BE2C (cell line): ENCODE results near the gene MYO1F.

ENCODE experiments used
- DNase-seq: peaks from one replicate; pipeline ENCODE4 v3.0.0-alpha.2; 2020
- H3K27me3 ChIP-seq: fragments of 250-450 bp; sonication (Bioruptor Pico); 2 replicates; pipeline ENCODE4 v1.5.1; 2020; ENCODE audit warnings: mild to moderate bottlenecking
- H3K36me3 ChIP-seq: fragments of 250-450 bp; sonication (Bioruptor Pico); 2 replicates; pipeline ENCODE4 v1.5.1; 2020; ENCODE audit warnings: mild to moderate bottlenecking
- H3K4me1 ChIP-seq: fragments of 250-450 bp; sonication (Bioruptor Pico); 2 replicates; pipeline ENCODE4 v1.5.1; 2020
- H3K4me3 ChIP-seq: 2 replicates; pipeline ENCODE4 v1.5.1; 2011; ENCODE audit warnings: low read depth, low read length
- H3K9me3 ChIP-seq: fragments of 250-450 bp; sonication (Bioruptor Pico); 2 replicates; pipeline ENCODE4 v1.5.1; 2020
- TF ChIP-seq, protein P1 (sequence below): IDR thresholded peaks from 2 replicates; pipeline ENCODE4 v1.5.1; 2012; ENCODE audit warnings: mild to moderate bottlenecking, low read depth, low read length

The MYO1F gene

DNA sequence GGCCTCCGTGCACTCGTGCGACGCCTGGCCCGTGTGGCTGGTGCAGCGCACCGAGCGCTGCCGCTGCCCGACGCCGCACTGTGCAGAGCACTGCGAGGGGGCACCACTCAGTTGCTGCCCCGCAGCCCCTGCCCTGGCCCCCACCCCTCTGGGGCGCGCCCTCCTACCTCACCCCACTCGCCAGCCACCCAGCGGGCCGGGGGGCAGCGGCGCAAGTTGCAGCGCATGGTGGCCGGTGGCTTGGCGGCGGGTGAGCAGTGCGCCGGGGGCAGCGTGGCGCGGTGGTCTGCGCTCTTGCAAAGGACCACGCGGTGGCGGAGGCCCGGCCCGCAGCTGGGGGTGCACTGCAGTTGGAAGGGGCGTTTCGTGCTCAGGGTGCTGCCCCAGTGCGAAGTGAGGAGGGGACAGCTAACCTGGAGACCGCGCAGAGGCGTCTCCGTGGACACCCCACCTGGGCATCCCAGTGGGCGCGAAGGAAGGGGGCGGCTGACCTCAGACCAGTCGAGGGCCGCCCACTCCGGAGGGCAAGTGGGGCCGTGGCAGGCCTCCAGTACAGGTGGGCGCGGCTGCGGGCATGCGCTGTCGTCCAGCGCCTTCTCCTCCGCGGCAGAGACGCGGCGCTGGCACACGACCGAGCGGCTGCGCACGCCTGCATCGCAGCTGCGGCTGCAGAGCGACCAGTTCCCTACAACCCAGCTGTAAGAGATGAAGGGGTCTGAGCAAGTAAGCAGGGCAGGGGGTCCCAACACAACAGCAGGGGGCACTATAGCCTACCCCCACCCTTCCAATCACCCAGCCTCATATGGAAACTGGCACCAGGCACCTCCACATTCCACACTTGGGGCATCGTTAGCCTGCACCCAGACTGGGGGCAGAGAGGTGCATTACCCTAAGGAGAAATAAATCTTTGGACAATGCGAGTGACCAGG, 8.0 kb upstream of the MYO1F start:
- Histone ChIP-seq H3K4me3 (no peak overlapping the region), H3K9me3 (no peaks in the 10 kb centered on the region), H3K36me3 (no peaks in the 10 kb centered on the region), H3K27me3 (no peaks in the 10 kb centered on the region), H3K4me1 (no peaks in the 10 kb centered on the region)
- TF ChIP-seq, protein P1, sequence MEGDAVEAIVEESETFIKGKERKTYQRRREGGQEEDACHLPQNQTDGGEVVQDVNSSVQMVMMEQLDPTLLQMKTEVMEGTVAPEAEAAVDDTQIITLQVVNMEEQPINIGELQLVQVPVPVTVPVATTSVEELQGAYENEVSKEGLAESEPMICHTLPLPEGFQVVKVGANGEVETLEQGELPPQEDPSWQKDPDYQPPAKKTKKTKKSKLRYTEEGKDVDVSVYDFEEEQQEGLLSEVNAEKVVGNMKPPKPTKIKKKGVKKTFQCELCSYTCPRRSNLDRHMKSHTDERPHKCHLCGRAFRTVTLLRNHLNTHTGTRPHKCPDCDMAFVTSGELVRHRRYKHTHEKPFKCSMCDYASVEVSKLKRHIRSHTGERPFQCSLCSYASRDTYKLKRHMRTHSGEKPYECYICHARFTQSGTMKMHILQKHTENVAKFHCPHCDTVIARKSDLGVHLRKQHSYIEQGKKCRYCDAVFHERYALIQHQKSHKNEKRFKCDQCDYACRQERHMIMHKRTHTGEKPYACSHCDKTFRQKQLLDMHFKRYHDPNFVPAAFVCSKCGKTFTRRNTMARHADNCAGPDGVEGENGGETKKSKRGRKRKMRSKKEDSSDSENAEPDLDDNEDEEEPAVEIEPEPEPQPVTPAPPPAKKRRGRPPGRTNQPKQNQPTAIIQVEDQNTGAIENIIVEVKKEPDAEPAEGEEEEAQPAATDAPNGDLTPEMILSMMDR, result no peak
- no peak for DNase-seq

DNA sequence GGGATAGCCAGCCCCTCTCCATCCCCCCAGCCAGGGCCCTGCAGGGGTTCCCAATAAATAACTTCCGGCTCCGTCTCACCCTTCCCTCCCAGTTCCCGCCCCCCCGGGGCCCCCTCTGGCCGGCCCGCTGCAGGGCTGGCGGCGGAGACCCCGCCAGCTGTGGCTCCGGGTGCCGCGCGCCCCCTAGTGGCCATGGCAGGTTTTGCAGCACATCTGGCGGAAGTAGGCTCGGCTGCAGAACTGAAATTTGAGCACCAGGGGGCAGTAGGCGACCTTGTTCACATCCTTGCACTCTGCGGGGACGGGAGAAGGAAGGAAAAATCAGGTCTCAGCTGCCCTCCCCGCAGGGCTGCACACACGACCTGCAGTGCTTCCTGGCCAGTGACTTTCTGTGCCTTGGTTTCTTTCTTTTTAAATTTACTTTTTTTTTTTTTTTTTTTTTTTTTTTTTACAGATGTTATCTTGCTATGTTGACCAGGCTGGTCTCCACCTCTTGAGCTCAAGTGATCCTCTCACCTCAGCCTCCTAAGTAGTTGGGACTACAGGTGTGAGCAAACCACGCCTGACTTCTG, 3.6 kb upstream of the MYO1F start:
- Histone ChIP-seq H3K4me3 (no peak overlapping the region), H3K4me1 (no peaks in the 10 kb centered on the region)
- TF ChIP-seq, protein P1, result peak; percentile 98

DNA sequence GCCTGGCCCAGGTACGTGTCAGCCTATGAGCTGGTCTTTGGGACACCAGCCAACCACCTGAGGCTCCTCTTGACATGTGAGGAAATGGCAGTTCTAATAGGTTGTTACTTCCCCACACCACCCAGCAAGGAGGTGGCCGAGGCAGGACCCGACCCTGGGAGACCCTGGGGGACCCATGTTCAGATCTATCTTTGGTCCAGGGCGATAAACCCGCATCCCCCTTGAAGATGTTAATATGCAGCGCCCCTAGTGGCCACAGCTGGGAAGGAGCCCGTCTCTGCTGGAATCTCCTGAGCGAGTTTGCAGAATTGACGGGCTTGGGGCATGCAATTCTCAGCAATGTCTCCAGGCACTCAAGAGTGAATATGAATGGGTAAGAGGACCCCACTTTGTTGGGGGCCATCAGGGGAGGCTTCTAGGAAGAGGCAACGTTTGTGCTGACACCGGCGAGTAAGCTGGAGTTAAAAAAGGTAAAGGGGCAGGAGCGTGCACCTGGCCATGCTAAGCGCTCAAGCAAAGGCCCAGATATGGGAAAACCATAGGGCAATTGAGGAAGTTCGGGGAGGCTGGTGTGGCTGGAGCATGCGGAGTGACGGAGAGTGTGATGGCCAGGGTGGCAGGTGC, 1.5 kb upstream of the MYO1F start:
- no peaks in the 10 kb centered on the region for H3K4me1 ChIP-seq
- no peak overlapping the region for H3K4me3 ChIP-seq
- TF ChIP-seq, protein P1, result peak; percentile 91
- H3K9me3 ChIP-seq, result no peaks in the 10 kb centered on the region
- peaks cover 18% of the 10 kb centered on the region for H3K27me3 ChIP-seq
- DNase-seq, result peak; percentile 73
- H3K36me3 ChIP-seq, result no peaks in the 10 kb centered on the region

More for the DNA sequence above, 3.6 kb upstream of the MYO1F start:
- Histone ChIP-seq H3K9me3 (no peaks in the 10 kb centered on the region), H3K27me3 (peaks cover 11% of the 10 kb centered on the region), H3K36me3 (no peaks in the 10 kb centered on the region)
- DNase-seq, result peak; percentile 84

DNA sequence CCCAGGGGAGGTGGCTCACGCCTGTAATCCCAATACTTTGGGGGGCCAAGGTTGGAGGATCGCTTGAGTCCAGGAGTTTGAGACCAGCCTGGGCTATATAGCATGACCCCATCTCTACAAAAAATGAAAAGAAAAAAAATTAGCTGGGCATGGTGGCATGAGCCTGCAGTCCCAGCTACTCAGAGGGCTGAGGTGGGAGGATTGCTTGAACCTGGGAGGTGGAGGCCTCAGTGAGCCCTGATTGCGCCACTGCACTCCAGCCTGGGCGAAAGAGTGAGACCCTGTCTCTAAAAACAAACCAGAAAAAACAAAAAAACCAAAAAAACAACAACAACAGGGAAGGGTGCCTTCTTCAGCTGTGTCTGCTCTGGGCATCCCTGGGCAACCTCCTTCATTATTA, 499 bp upstream of the MYO1F start:
- Histone ChIP-seq H3K9me3 (no peaks in the 10 kb centered on the region), H3K36me3 (no peaks in the 10 kb centered on the region), H3K27me3 (peaks cover 18% of the 10 kb centered on the region), H3K4me1 (no peaks in the 10 kb centered on the region), H3K4me3 (no peak overlapping the region)
- DNase-seq, result no peak
- TF ChIP-seq, protein P1, result no peak

DNA sequence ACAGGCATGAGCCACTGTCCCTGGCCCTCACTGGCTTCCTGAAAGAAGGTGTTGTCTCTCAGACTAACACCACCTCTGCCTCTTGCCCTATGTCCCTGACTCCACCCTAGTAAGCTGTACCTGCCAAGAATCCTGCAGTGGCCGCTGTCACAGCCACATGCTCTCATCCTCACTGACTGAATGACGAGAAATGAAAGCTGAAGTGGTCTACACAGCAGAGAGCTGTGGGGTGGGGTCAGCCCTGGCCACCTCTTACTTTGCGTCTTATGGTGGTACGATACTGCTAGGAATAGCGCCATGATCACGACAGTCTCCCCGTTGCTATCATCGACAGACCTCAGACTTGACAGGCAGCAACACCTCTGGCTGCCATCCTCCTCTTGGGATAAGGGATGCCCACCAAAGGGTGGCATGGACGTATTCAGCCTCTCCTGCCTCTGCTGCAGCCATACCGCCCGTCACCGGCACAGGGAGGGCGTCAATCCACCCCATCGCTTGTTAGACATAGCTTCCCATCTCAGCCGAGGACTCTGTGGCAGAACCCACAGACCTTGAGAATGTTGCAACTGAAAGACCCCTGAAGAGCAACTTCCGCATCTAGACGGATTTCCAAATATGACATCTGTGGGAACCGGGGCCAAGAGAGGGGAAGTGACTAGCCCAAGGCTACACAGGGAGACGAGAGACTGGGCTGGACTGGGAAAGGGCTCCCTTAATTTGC, 809 bp downstream of the MYO1F start:
- Histone ChIP-seq H3K4me3 (no peak overlapping the region), H3K36me3 (no peaks in the 10 kb centered on the region), H3K9me3 (no peaks in the 10 kb centered on the region), H3K4me1 (no peaks in the 10 kb centered on the region), H3K27me3 (peaks cover 18% of the 10 kb centered on the region)
- TF ChIP-seq, protein P1, result no peak
- DNase-seq, result no peak
